PC-9 (cell line): ENCODE data around the gene PADI3.

ENCODE experiments used
- EZH2 ChIP-seq: fragments of 200-600 bp; sonication (generic); IDR thresholded peaks from 2 replicates; pipeline ENCODE4 v1.8.0; 2017; ENCODE audit warnings: antibody characterized with exemption, low read depth
- TF ChIP-seq, protein P1 (sequence below): fragments of 200-600 bp; sonication (generic); conservative IDR thresholded peaks from 2 replicates; pipeline ENCODE4 v1.6.1; 2017; ENCODE audit warnings: mixed run types, antibody characterized with exemption, mild to moderate bottlenecking, moderate library complexity

DNA sequence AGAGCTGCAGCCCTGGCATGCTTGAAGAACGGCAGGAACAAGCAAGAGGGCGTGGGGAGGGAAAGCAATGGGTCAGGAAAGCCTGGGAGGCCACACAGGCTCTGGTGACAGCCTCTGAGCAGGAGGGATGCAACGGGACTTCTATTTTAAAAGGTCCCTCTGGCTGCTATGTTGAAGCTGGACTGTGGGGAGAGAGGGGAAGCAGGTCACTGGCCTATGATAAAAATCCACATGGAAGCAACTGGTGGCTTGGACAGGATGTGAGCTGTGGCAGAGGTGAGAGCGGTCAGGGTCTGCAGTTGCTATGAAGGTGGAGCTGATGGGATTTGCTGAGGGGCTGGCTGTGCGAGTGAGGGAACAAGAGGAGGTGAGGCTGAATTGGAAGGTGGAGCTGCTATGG is 32.8 kb upstream of the PADI3 start:
- TF ChIP-seq, protein P1, sequence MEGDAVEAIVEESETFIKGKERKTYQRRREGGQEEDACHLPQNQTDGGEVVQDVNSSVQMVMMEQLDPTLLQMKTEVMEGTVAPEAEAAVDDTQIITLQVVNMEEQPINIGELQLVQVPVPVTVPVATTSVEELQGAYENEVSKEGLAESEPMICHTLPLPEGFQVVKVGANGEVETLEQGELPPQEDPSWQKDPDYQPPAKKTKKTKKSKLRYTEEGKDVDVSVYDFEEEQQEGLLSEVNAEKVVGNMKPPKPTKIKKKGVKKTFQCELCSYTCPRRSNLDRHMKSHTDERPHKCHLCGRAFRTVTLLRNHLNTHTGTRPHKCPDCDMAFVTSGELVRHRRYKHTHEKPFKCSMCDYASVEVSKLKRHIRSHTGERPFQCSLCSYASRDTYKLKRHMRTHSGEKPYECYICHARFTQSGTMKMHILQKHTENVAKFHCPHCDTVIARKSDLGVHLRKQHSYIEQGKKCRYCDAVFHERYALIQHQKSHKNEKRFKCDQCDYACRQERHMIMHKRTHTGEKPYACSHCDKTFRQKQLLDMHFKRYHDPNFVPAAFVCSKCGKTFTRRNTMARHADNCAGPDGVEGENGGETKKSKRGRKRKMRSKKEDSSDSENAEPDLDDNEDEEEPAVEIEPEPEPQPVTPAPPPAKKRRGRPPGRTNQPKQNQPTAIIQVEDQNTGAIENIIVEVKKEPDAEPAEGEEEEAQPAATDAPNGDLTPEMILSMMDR: no peak
- no peak for TF ChIP-seq EZH2
